GM21528 (cell line): ENCODE results near the gene MRPL12.
A peak's percentile ranks its signal among the peaks of the same experiment; 100 is the strongest.

ENCODE experiments used
- ATAC-seq: cut with Tn5 transposase; IDR thresholded peaks from one replicate; pipeline ENCODE4 v1.9.1; 2021; ENCODE audit warnings: mild to moderate bottlenecking, moderate library complexity; ENCODE audit not compliant: unreplicated experiment, low FRiP score

MRPL12 gene

DNA sequence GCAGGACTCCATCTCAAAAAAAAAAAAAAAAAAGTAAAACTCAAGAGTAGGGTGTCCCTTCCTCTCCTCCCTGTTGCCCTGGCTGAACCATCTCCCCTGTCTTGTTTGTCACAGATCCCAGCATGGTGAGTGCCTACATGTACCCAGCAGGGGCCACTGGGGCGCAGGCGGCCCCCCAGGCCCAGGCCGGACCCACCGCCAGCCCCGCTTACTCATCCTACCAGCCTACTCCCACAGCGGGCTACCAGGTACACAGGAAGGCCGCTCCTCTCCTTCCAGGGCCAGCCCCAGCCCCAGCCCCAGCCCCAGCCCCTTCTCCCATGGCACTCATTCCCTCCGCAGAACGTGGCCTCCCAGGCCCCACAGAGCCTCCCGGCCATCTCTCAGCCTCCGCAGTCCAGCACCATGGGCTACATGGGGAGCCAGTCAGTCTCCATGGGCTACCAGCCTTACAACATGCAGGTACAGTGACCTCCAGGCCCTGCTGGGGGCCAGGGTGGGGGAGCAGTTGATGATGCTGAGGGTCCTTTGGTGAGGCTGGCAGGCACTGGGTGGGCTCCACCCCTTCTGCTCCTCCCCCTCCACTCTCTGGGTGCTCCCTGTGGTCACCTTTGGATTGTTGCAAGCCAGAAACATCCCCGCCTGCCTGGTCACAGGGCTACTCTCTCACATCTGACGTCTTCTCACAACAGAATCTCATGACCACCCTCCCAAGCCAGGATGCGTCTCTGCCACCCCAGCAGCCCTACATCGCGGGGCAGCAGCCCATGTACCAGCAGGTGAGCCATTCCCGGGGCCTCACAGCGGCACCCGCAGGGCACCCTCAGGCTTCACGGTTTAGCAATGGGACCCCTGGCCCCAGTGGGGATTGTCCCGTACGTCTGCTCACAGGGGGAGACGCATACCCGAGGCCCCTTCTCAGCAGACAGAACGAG lies 2.5 kb upstream of the MRPL12 start:
- ATAC-seq: no peak

- ATAC-seq: no peak
These were observed 1.7 kb upstream of the MRPL12 start for GRCh38 chr17:81701288-81702071.

- ATAC-seq: peak; percentile 5
These were observed 834 bp downstream of the MRPL12 start for GRCh38 chr17:81703747-81704654.

DNA sequence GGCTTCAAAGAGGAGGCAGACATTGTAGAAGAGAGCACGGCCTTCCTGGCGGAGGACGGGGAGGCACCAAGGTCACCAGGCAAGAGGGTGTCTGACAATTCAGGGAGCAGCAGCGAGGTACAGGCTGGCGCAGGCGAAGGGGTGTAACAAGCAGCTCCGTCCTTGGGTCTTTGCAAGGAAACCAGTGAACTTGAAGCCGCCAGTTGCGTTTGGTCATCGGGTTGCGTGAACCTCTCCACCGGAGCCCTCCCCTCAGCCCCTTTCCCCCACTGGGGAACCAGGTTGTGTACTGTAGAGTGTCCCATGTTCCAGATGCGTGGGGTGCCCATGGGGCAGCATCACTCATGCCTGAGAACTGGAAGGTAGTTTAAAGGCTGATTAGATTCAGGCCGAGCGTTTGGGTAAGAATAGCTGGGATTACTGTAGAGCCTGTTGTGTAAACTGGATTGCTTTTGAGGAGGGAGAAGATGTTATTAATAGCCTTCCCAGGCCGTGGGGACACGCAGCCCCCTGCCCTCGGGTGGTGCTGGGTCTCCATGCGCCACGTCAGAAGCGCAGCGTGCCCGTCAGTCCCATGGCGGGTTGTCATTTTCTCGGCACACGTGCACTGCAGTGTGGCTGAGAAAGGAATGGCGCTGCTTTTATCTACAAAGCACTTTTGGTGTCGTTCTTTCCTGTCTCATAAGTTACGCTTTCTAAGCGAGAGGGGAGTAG lies 2.5 kb downstream of the MRPL12 start:
- ATAC-seq: no peak

DNA sequence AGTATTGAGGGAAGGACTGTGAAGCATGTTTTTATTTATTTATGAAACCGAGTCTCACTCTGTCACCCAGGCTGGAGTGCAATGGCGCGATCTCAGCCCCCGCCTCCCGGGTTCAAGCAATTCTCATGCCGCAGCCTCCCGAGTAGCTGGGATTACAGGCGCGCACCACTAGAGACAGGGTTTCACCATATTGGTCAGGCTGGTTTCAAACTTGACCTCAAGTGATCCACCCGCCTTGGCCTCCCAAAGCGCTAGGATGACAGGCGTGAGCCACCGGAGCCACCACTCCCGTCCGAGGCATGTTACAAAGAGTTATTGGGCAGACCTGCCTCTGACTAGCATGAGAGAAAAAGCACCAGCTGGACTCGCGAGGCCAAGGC lies 3.1 kb downstream of the MRPL12 start:
- no peak for ATAC-seq

GRCh38 chr17:81706757-81707624 lies 3.8 kb downstream of the MRPL12 start:
- no peak for ATAC-seq

GRCh38 chr17:81707725-81708646 lies 4.8 kb downstream of the MRPL12 start:
- no peak for ATAC-seq

DNA sequence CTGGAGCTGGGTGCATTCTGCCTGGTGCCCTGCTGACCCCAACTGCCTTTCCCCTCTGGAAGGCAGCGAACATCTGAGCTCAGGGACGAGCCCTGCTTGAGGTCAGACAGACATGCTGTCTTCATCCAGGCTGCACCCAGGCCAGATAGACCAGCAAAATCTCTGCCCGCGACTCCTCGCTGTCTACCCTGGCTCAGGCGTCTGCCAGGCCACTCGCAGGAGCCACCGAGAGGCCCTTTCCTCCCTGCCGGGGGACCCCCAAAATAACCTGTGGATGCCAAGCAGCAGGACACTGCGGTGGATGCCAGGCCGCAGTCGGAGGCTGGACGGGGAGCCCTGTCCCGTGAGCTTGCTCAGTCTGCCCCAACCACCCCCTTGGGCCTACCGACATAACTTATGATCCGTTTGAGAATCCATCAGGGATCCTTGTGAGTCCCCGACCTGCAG lies 5.6 kb downstream of the MRPL12 start:
- no peak for ATAC-seq

- no peak for ATAC-seq
These were observed 7.5 kb downstream of the MRPL12 start for GRCh38 chr17:81710514-81711308.

DNA sequence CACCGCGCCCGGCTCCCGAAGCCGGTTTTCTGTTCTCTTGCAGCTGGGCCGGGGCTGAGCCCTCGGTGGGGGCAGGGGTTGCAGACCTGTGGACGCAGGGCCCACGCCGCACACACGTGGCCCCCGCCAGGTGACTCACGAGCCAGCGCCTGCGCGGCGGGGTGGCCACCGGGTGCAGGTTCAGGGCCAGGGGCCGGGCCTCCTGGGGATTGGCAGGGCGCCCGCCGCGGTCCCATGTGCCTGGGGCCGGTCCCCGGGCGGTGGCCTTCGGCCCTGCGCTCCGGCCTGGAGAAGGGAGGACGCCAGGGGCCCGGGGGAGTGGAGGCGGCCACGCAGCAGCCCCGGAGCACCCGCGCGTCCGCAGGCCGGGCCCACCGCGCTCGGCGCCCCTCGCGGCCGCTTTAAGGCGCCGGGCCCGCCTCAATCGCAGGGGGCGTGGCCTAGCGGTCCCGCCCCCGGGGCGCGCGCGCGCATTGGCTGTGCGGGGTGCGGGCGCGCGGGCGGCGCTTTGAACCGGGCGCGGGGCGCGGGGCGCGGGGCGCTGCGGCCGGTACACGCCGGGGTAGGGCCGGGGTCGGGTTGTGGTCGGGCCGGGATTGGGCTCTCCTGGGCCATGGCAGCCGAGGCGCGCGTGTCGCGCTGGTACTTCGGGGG lies 8.8 kb downstream of the MRPL12 start, which contains the start of gene SLC25A10:
Gene SLC25A10, plus strand, starts transcription at position 471 of the 654 bp plus-strand sequence. Its CDS starts 143 bp downstream, at position 614.
- ATAC-seq: peak; percentile 52

DNA sequence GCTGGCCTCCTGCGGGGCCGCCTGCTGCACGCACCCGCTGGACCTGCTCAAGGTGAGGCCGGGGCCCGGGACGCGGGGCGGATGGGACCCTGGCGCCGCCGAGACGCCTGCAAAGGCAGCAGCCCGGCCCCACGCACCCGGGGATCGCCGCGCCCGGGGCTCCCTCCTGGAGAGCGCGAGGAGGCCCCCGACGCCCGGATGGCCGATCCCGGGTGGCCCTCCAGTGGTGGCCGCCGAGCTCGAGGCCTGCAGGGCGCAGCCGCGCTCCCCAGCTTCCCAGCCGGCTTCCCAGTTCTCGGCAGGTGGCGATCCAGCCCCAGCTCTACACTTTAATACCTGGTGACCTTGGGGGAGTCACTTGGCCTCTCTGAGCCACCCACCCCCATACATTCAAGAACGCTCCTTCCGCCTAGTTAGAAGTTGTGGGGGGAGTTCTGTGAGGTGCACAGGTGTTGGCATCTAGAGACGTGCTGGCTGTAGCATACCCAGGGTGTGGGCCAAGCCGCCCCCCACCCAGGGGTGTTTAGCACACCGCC lies 9.4 kb downstream of the MRPL12 start:
- ATAC-seq: no peak

DNA sequence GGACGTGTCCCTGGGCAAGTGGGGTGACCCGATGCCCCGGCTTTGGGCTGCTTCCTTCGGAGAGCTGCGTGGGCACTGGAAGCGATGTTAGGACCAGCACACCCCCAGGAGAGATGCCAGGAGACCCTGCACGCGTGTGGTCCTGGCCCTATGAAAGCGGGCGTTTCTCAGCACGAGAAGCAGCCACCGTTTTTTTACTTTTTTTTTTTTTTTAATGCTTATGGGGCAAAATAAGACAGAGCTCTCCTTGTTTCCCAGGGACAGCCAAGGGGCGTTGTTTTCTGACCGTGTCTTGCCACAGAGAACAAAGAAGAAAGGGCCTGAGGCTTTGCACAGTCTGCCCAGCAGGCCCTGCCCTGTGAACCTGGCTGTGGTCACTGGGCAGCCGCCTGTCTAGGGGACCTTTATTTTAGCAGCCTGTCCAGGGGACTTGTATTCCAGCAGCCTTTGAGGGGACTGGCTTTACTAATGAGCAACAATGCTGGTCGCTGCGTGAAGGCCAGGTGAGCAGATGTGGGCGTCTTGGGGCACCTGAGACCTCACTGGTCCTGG lies 9.9 kb downstream of the MRPL12 start:
- ATAC-seq: no peak

- no peak for ATAC-seq
These were observed 10.6 kb downstream of the MRPL12 start for GRCh38 chr17:81713556-81714411.

- no peak for ATAC-seq
These were observed 11.4 kb downstream of the MRPL12 start for GRCh38 chr17:81714412-81715106.
